ENCODE results near the gene SYPL2.

DNA sequence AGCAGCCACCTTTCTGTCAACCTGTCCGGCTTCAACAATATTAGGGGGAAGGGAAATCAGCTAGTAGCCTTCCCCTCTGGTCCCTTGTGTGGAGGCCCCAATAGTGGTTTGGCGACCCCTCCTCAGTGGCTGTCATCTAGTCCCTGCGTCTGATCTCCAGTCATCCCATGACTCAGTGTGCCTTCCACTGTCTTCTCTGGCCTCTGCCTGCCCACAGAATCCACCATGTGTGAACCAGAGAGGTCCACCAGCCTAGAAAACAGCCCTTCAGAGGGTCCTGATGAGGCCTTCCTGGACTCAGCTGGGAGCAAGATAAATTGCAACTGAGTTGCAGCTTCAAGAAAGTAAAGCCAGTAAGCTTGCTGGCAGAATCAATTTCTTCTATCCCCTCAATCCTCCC is 13.6 kb downstream of the SYPL2 start:
- TF ChIP-seq EZH2 (IDR thresholded peaks at IDR 0.05) (no peak), CTCF (IDR thresholded peaks at IDR 0.05) (no peak)

Measured in neural progenitor cell (in vitro differentiated cells).